HEK293 (cell line): ENCODE data around the gene SH3BGR.

ENCODE experiments used
- CTCF ChIA-PET: fragments of 350-600 bp; formaldehyde crosslinking; extraction: SDS; loops from one replicate; lab custom pipeline; 2021; ENCODE audit warnings: antibody characterized with exemption; lab: Yijun Ruan, JAX
- POLR2A ChIA-PET: fragments of 300-600 bp; formaldehyde crosslinking; extraction: SDS; loops from one replicate; lab custom pipeline; 2020; ENCODE audit warnings: antibody characterized with exemption, inconsistent platforms; lab: Yijun Ruan, JAX
- H3K27ac ChIP-seq: fragments of 200-500 bp; sonication (Bioruptor generic); 2 replicates; pipeline ENCODE4 v1.5.1; 2014; ENCODE audit warnings: low read depth, low read length, control low read depth, inconsistent platforms; ENCODE audit errors: extremely low read depth
- H3K36me3 ChIP-seq, 2 experiments: fragments of 200-500 bp in 1 of 2; sonication (Bioruptor generic) in 1 of 2; 1 replicate in 1 of 2; 2 replicates in 1 of 2; pipeline ENCODE4 v1.5.1; 2014 to 2017; ENCODE audit warnings: inconsistent platforms in 2 of 2, low read length in 2 of 2; ENCODE audit not compliant: control insufficient read depth in 2 of 2, insufficient read depth in 1 of 2
- H3K4me1 ChIP-seq: fragments of 200-500 bp; sonication (Bioruptor generic); 2 replicates; pipeline ENCODE4 v1.5.1; 2014; ENCODE audit warnings: mild to moderate bottlenecking, low read length, inconsistent platforms; ENCODE audit not compliant: control insufficient read depth, insufficient read depth
- H3K4me3 ChIP-seq: 2 replicates; pipeline ENCODE4 v1.5.1; 2011; ENCODE audit warnings: low read depth, mild to moderate bottlenecking, control low read depth, low read length, moderate library complexity
- H3K9me3 ChIP-seq: fragments of 200-500 bp; sonication (Bioruptor generic); 2 replicates; pipeline ENCODE4 v1.5.1; 2014; ENCODE audit warnings: low read depth, low read length, inconsistent platforms; ENCODE audit not compliant: control insufficient read depth, insufficient read depth
- KLF1 ChIP-seq: fragments of 450-650 bp; formaldehyde crosslinking; IDR thresholded peaks from 2 replicates; pipeline ENCODE4 v1.5.1; 2016; ENCODE audit warnings: missing biosample characterization, missing genetic modification characterization
- KLF10 ChIP-seq: fragments of 450-650 bp; IDR thresholded peaks from 2 replicates; pipeline ENCODE4 v1.5.1; 2018; ENCODE audit warnings: missing biosample characterization, mild to moderate bottlenecking, missing genetic modification characterization
- KLF16 ChIP-seq: fragments of 450-650 bp; formaldehyde crosslinking; IDR thresholded peaks from 2 replicates; pipeline ENCODE4 v1.5.1; 2017; ENCODE audit warnings: missing biosample characterization, missing genetic modification characterization
- OSR2 ChIP-seq: fragments of 450-650 bp; formaldehyde crosslinking; IDR thresholded peaks from 2 replicates; pipeline ENCODE4 v1.5.1; 2016; ENCODE audit warnings: missing biosample characterization, missing genetic modification characterization
- SCRT1 ChIP-seq: fragments of 450-650 bp; formaldehyde crosslinking; IDR thresholded peaks from 2 replicates; pipeline ENCODE4 v1.5.1; 2016; ENCODE audit warnings: missing biosample characterization, missing genetic modification characterization, borderline replicate concordance
- SCRT2 ChIP-seq: fragments of 450-650 bp; formaldehyde crosslinking; IDR thresholded peaks from 2 replicates; pipeline ENCODE4 v1.5.1; 2016; ENCODE audit warnings: missing biosample characterization, missing genetic modification characterization
- WT1 ChIP-seq: fragments of 450-650 bp; formaldehyde crosslinking; IDR thresholded peaks from 2 replicates; pipeline ENCODE4 v1.5.1; 2016; ENCODE audit warnings: missing biosample characterization, missing genetic modification characterization
- ZBTB20 ChIP-seq: fragments of 450-650 bp; formaldehyde crosslinking; IDR thresholded peaks from 2 replicates; pipeline ENCODE4 v1.5.1; 2016; ENCODE audit warnings: missing biosample characterization, missing genetic modification characterization
- ZBTB21 ChIP-seq: fragments of 450-650 bp; formaldehyde crosslinking; IDR thresholded peaks from 2 replicates; pipeline ENCODE4 v1.5.1; 2017; ENCODE audit warnings: missing biosample characterization, missing genetic modification characterization
- ZBTB7A ChIP-seq: fragments of 450-650 bp; formaldehyde crosslinking; IDR thresholded peaks from 2 replicates; pipeline ENCODE4 v1.5.1; 2016; ENCODE audit warnings: low read depth, missing biosample characterization, missing genetic modification characterization
- ZNF133 ChIP-seq: fragments of 450-650 bp; formaldehyde crosslinking; IDR thresholded peaks from 2 replicates; pipeline ENCODE4 v1.5.1; 2016; ENCODE audit warnings: missing biosample characterization, missing genetic modification characterization
- ZNF184 ChIP-seq: fragments of 450-650 bp; IDR thresholded peaks from 2 replicates; pipeline ENCODE4 v1.5.1; 2018; ENCODE audit warnings: missing biosample characterization, mild to moderate bottlenecking, missing genetic modification characterization
- ZNF202 ChIP-seq: fragments of 450-650 bp; formaldehyde crosslinking; IDR thresholded peaks from 2 replicates; pipeline ENCODE4 v1.5.1; 2016; ENCODE audit warnings: missing biosample characterization, missing genetic modification characterization, borderline replicate concordance
- ZNF596 ChIP-seq: fragments of 450-650 bp; IDR thresholded peaks from 2 replicates; pipeline ENCODE4 v1.5.0; 2018; ENCODE audit warnings: missing biosample characterization, mild to moderate bottlenecking, missing genetic modification characterization, moderate library complexity
- ZNF626 ChIP-seq: fragments of 450-650 bp; sonication (Bioruptor Pico); formaldehyde crosslinking; IDR thresholded peaks from 2 replicates; pipeline ENCODE4 v1.5.1; 2018; ENCODE audit warnings: missing biosample characterization, missing genetic modification characterization, inconsistent platforms
- ZNF670 ChIP-seq: fragments of 450-650 bp; formaldehyde crosslinking; IDR thresholded peaks from 2 replicates; pipeline ENCODE4 v1.5.1; 2016; ENCODE audit warnings: missing biosample characterization, missing genetic modification characterization, low read depth
- ZNF843 ChIP-seq: fragments of 450-650 bp; formaldehyde crosslinking; IDR thresholded peaks from 2 replicates; pipeline ENCODE4 v1.5.1; 2016; ENCODE audit warnings: missing biosample characterization, missing genetic modification characterization
- TF ChIP-seq, protein P1 (sequence below): fragments of 450-650 bp; formaldehyde crosslinking; IDR thresholded peaks from 2 replicates; pipeline ENCODE4 v1.5.1; 2016; ENCODE audit warnings: missing biosample characterization, missing genetic modification characterization
- TF ChIP-seq, protein P2 (sequence below): fragments of 450-650 bp; formaldehyde crosslinking; IDR thresholded peaks from 2 replicates; pipeline ENCODE4 v1.5.1; 2016; ENCODE audit warnings: missing biosample characterization, missing genetic modification characterization
- TF ChIP-seq, protein P3 (sequence below): fragments of 450-650 bp; formaldehyde crosslinking; IDR thresholded peaks from 2 replicates; pipeline ENCODE4 v1.5.1; 2016; ENCODE audit warnings: missing biosample characterization, missing genetic modification characterization, borderline replicate concordance
- TF ChIP-seq, protein P4 (sequence below): IDR thresholded peaks from 2 replicates; pipeline ENCODE4 v1.6.1; 2011; ENCODE audit warnings: mild to moderate bottlenecking, low read depth, low read length, borderline replicate concordance
- TF ChIP-seq, protein P5 (sequence below): fragments of 450-650 bp; formaldehyde crosslinking; IDR thresholded peaks from 2 replicates; pipeline ENCODE4 v1.5.1; 2016; ENCODE audit warnings: missing biosample characterization, missing genetic modification characterization, low read depth

Gene SH3BGR

DNA sequence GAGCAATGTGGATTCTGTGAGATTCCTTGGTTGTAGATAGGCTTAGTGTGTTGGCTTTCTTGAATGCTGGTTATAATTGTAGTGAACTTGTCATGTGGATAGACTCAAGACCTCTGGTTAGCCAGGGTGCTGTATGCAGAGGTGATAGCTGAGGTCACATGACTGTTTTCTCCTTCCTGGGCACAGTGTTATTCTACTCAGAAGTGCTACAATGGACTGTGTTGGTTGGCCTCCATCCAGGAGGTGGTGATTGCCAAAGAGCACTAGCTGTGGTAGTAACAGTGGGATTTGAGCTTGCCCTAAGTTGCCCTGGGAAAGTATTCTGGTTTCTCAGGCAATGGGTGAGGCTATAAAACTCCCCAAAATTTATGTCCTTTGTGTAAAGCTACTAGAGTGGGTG, 71.6 kb downstream of the SH3BGR start:
- ChIA-PET POLR2A (no interaction called here), CTCF (interaction anchor here (11.7 kb wide), 1 partner anchor 193 kb away, joined by 172 read pairs; no protein-coding TSS in a partner anchor)
- Histone ChIP-seq H3K4me3 (no peak overlapping the region), H3K36me3 (no peaks in the 10 kb centered on the region), H3K9me3 (no peaks in the 10 kb centered on the region), H3K27ac (no peak overlapping the region), H3K4me1 (peaks cover 6% of the 10 kb centered on the region; the same call in 1 of the 2 replicates)
- TF ChIP-seq ZNF596 (tag by site-specific recombination) (no peak), ZNF670 (no peak)

DNA sequence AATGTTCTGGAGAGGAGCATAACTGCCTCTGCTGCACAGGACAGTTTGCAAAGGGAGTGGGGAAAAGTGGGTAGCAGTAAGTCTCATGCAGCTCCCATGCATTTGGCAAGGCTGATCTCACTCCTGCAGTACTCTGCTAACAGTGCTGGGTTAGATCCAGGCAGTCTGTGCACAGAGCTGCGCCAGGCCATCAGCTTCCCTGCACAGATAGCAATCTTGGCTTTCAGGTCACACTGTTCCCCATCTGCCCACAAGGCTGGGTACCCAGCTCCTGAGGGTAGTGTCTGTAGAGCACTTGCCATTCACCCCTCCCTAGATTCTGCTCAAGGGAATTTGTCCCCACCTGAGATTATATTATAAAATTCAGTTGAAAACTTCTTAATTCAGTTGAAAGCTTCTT, 72.1 kb downstream of the SH3BGR start:
- ChIA-PET POLR2A (no interaction called here), CTCF (interaction anchor here (11.7 kb wide), 1 partner anchor 192 kb away, joined by 172 read pairs; no protein-coding TSS in a partner anchor)
- no peaks in the 10 kb centered on the region for H3K36me3 ChIP-seq
- H3K9me3 ChIP-seq = no peaks in the 10 kb centered on the region
- H3K4me1 ChIP-seq = peaks cover 6% of the 10 kb centered on the region; the same call in 1 of the 2 replicates
- H3K27ac ChIP-seq = no peak overlapping the region
- H3K4me3 ChIP-seq = no peak overlapping the region
- TF ChIP-seq SCRT1 (tag by site-specific recombination) = no peak
- TF ChIP-seq ZBTB20 = no peak
- TF ChIP-seq ZNF843 (tag by site-specific recombination) = no peak
- TF ChIP-seq OSR2 (tag by site-specific recombination) = no peak
- TF ChIP-seq ZNF184 = no peak
- TF ChIP-seq ZNF202 (tag by site-specific recombination) = no peak
- TF ChIP-seq, protein P1, sequence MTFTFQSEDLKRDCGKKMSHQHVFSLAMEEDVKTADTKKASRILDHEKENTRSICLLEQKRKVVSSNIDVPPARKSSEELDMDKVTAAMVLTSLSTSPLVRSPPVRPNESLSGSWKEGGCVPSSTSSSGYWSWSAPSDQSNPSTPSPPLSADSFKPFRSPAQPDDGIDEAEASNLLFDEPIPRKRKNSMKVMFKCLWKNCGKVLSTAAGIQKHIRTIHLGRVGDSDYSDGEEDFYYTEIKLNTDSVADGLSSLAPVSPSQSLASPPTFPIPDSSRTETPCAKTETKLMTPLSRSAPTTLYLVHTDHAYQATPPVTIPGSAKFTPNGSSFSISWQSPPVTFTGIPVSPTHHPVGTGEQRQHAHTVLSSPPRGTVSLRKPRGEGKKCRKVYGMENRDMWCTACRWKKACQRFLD = no peak
- TF ChIP-seq KLF16 (tag by site-specific recombination) = no peak
- TF ChIP-seq WT1 (tag by site-specific recombination) = no peak
- TF ChIP-seq, protein P2, sequence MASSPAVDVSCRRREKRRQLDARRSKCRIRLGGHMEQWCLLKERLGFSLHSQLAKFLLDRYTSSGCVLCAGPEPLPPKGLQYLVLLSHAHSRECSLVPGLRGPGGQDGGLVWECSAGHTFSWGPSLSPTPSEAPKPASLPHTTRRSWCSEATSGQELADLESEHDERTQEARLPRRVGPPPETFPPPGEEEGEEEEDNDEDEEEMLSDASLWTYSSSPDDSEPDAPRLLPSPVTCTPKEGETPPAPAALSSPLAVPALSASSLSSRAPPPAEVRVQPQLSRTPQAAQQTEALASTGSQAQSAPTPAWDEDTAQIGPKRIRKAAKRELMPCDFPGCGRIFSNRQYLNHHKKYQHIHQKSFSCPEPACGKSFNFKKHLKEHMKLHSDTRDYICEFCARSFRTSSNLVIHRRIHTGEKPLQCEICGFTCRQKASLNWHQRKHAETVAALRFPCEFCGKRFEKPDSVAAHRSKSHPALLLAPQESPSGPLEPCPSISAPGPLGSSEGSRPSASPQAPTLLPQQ (tag by site-specific recombination) = no peak
- TF ChIP-seq, protein P3, sequence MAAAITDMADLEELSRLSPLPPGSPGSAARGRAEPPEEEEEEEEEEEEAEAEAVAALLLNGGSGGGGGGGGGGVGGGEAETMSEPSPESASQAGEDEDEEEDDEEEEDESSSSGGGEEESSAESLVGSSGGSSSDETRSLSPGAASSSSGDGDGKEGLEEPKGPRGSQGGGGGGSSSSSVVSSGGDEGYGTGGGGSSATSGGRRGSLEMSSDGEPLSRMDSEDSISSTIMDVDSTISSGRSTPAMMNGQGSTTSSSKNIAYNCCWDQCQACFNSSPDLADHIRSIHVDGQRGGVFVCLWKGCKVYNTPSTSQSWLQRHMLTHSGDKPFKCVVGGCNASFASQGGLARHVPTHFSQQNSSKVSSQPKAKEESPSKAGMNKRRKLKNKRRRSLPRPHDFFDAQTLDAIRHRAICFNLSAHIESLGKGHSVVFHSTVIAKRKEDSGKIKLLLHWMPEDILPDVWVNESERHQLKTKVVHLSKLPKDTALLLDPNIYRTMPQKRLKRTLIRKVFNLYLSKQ (tag by site-specific recombination) = no peak
- no peak for TF ChIP-seq KLF10 (tag by site-specific recombination)
- no peak for TF ChIP-seq ZNF626 (tag by site-specific recombination)
- TF ChIP-seq ZBTB21 (tag by site-specific recombination) = no peak
- TF ChIP-seq, protein P4, sequence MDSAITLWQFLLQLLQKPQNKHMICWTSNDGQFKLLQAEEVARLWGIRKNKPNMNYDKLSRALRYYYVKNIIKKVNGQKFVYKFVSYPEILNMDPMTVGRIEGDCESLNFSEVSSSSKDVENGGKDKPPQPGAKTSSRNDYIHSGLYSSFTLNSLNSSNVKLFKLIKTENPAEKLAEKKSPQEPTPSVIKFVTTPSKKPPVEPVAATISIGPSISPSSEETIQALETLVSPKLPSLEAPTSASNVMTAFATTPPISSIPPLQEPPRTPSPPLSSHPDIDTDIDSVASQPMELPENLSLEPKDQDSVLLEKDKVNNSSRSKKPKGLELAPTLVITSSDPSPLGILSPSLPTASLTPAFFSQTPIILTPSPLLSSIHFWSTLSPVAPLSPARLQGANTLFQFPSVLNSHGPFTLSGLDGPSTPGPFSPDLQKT = no peak
- TF ChIP-seq KLF1 (tag by site-specific recombination) = no peak
- no peak for TF ChIP-seq ZNF133 (tag by site-specific recombination)
- no peak for TF ChIP-seq SCRT2 (tag by site-specific recombination)
- TF ChIP-seq ZBTB7A (tag by site-specific recombination) = no peak
- TF ChIP-seq, protein P5, sequence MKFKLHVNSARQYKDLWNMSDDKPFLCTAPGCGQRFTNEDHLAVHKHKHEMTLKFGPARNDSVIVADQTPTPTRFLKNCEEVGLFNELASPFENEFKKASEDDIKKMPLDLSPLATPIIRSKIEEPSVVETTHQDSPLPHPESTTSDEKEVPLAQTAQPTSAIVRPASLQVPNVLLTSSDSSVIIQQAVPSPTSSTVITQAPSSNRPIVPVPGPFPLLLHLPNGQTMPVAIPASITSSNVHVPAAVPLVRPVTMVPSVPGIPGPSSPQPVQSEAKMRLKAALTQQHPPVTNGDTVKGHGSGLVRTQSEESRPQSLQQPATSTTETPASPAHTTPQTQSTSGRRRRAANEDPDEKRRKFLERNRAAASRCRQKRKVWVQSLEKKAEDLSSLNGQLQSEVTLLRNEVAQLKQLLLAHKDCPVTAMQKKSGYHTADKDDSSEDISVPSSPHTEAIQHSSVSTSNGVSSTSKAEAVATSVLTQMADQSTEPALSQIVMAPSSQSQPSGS = no peak
